SU-DHL-6 (cell line): ENCODE results near the gene RASGRP2.
A peak's percentile ranks its signal among the peaks of the same experiment; 100 is the strongest.

Source experiments
- H2AFZ ChIP-seq: fragments of 200-600 bp; sonication (generic); 2 replicates; pipeline ENCODE4 v1.6.1; 2014; ENCODE audit warnings: low read depth, mild to moderate bottlenecking, moderate library complexity, mixed read lengths, antibody characterized with exemption, low read length; ENCODE audit not compliant: severe bottlenecking
- H3F3A ChIP-seq: fragments of 200-600 bp; shearing (Covaris generic); 2 replicates; pipeline ENCODE4 v1.6.0; 2016; ENCODE audit warnings: antibody characterized with exemption, mild to moderate bottlenecking; ENCODE audit not compliant: insufficient read depth
- H3K27ac ChIP-seq: fragments of 200-600 bp; sonication (generic); 2 replicates; pipeline ENCODE4 v1.5.1; 2016; ENCODE audit warnings: low read depth, mild to moderate bottlenecking, low read length, moderate library complexity, mixed read lengths
- H3K27me3 ChIP-seq: fragments of 200-600 bp; sonication (generic), shearing (Covaris generic); 2 replicates; pipeline ENCODE4 v1.6.0; 2014; ENCODE audit warnings: mild to moderate bottlenecking, low read length
- H3K36me3 ChIP-seq: fragments of 200-600 bp; sonication (generic); 2 replicates; pipeline ENCODE4 v1.6.1; 2014; ENCODE audit warnings: mild to moderate bottlenecking, low read length, mixed read lengths
- H3K4me2 ChIP-seq: fragments of 300-600, 200-600 bp; shearing (Covaris generic), sonication (generic); 2 replicates; pipeline ENCODE4 v1.6.0; 2014; ENCODE audit warnings: low read length, low read depth, mild to moderate bottlenecking; ENCODE audit not compliant: poor library complexity, severe bottlenecking
- H3K4me3 ChIP-seq: fragments of 200-600 bp; sonication (generic); 2 replicates; pipeline ENCODE4 v1.5.1; 2014; ENCODE audit warnings: antibody characterized with exemption, low read length, mild to moderate bottlenecking, mixed read lengths; ENCODE audit not compliant: insufficient read depth, poor library complexity, severe bottlenecking
- H3K79me2 ChIP-seq: fragments of 200-600 bp; sonication (generic); 2 replicates; pipeline ENCODE4 v1.6.1; 2014; ENCODE audit warnings: mild to moderate bottlenecking, low read length, moderate library complexity; ENCODE audit not compliant: insufficient read depth
- H3K9ac ChIP-seq: fragments of 200-600 bp; sonication (generic); 2 replicates; pipeline ENCODE4 v1.7.0; 2014; ENCODE audit warnings: mild to moderate bottlenecking, low read length
- H3K9me2 ChIP-seq: fragments of 200-600 bp; sonication (generic); replicated peaks from 2 replicates; pipeline ENCODE4 v1.6.1; 2014; ENCODE audit warnings: low read length; ENCODE audit not compliant: insufficient read depth
- H3K9me3 ChIP-seq: fragments of 200-600 bp; sonication (generic); 2 replicates; pipeline ENCODE4 v1.6.1; 2014; ENCODE audit warnings: low read length, mixed read lengths; ENCODE audit not compliant: insufficient read depth
- H4K20me1 ChIP-seq: fragments of 200-600 bp; sonication (generic); 2 replicates; pipeline ENCODE4 v1.6.1; 2014; ENCODE audit warnings: low read depth, mild to moderate bottlenecking, antibody characterized with exemption, low read length, moderate library complexity, mixed read lengths
- EZH2phosphoT487 ChIP-seq: fragments of 200-600 bp; sonication (generic), shearing (Covaris generic); conservative IDR thresholded peaks from 2 replicates; pipeline ENCODE4 v1.6.1; 2018; ENCODE audit warnings: mild to moderate bottlenecking, antibody characterized with exemption, low read length, moderate library complexity, mixed read lengths
- TF ChIP-seq, protein P1 (sequence below): fragments of 200-600 bp; sonication (generic); IDR thresholded peaks from one replicate; pipeline ENCODE4 v1.5.1; 2017; ENCODE audit warnings: antibody characterized with exemption, mild to moderate bottlenecking, low read length, moderate library complexity; ENCODE audit not compliant: insufficient read depth, poor library complexity, severe bottlenecking

The RASGRP2 gene

GRCh38 chr11:64764753-64765152 is 20.8 kb upstream of the RASGRP2 start:
- H3K9me3 ChIP-seq = no peaks in the 10 kb centered on the region
- H3K79me2 ChIP-seq = no peaks in the 10 kb centered on the region
- no peak overlapping the region for H3K9ac ChIP-seq
- H3K4me3 ChIP-seq = no peak overlapping the region
- H4K20me1 ChIP-seq = peaks cover 7% of the 10 kb centered on the region; the same call in 1 of the 2 replicates
- TF ChIP-seq EZH2phosphoT487 = no peak
- TF ChIP-seq, protein P1, sequence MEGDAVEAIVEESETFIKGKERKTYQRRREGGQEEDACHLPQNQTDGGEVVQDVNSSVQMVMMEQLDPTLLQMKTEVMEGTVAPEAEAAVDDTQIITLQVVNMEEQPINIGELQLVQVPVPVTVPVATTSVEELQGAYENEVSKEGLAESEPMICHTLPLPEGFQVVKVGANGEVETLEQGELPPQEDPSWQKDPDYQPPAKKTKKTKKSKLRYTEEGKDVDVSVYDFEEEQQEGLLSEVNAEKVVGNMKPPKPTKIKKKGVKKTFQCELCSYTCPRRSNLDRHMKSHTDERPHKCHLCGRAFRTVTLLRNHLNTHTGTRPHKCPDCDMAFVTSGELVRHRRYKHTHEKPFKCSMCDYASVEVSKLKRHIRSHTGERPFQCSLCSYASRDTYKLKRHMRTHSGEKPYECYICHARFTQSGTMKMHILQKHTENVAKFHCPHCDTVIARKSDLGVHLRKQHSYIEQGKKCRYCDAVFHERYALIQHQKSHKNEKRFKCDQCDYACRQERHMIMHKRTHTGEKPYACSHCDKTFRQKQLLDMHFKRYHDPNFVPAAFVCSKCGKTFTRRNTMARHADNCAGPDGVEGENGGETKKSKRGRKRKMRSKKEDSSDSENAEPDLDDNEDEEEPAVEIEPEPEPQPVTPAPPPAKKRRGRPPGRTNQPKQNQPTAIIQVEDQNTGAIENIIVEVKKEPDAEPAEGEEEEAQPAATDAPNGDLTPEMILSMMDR = no peak
- H3K27me3 ChIP-seq = no peaks in the 10 kb centered on the region
- H3K4me2 ChIP-seq = no peak overlapping the region
- H2AFZ ChIP-seq = no peak overlapping the region
- H3K27ac ChIP-seq = no peak overlapping the region
- H3K9me2 ChIP-seq = no peaks in the 10 kb centered on the region
- peaks cover 60% of the 10 kb centered on the region for H3F3A ChIP-seq
- H3K36me3 ChIP-seq = peaks cover 32% of the 10 kb centered on the region

DNA sequence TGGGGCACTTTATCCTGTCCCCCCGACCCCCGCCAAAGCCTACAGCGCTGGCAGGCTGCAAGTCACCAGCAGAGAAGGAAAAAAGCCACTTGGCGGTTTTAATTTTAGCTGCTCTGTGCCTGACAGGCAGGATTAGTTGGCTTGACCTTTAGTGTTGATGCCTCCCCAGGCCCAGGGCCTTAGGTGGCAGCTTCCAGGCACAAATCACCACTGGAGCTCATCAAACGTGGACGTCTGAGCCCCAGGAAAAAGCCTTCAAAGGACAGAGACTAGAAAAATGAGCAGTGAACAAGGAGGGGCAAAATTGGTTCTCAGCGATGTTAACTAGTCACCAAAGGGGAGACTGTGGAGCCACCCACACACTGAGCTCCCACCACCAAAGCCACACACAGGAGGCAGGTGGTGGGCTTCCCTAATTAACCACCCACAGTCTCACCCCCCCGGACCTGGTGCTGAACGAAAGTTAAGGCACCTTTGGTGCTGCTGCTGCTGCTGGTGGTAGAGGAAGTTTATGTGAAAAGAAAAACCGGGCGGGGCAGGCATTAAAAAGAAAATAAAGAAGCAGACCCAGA is 20.2 kb upstream of the RASGRP2 start:
- H3K27ac ChIP-seq = no peak overlapping the region
- H3K36me3 ChIP-seq = peaks cover 26% of the 10 kb centered on the region
- H4K20me1 ChIP-seq = peaks cover 7% of the 10 kb centered on the region; the same call in 1 of the 2 replicates
- no peak overlapping the region for H3K9ac ChIP-seq
- H3K79me2 ChIP-seq = no peaks in the 10 kb centered on the region
- no peaks in the 10 kb centered on the region for H3K9me3 ChIP-seq
- H3K4me3 ChIP-seq = no peak overlapping the region
- no peaks in the 10 kb centered on the region for H3K9me2 ChIP-seq
- no peak overlapping the region for H3K4me2 ChIP-seq
- H3K27me3 ChIP-seq = no peaks in the 10 kb centered on the region
- TF ChIP-seq, protein P1 = no peak
- TF ChIP-seq EZH2phosphoT487 = no peak
- H3F3A ChIP-seq = peaks cover 56% of the 10 kb centered on the region
- H2AFZ ChIP-seq = no peak overlapping the region

DNA sequence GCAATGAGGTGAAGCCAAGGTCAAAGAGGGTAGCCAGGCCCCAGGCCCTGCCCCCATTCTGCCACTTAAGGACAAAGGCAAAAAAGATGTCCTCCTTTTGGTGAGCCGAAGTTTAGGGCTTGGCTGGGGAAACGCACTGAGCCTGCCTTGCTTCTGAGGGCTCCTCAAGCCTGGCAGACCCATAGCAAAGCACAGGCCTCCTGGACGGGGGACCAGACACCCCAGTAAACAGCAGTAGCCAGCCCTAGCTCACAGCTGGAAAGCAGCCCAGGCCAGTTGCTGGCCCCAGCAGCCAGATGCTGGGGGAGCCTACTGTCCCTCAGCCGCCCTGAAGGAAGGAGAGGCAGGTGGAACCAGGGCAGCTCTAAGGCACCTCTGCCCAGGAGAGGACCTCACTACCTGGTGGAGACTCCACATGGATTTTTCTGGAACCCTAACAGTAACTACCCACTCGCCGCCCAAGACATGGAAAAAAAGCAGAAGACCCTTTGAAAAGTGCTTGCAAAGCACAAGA is 19.6 kb upstream of the RASGRP2 start:
- Histone ChIP-seq H3K9me2 (no peaks in the 10 kb centered on the region), H3K36me3 (peaks cover 20% of the 10 kb centered on the region), H3K4me3 (no peak overlapping the region), H2AFZ (no peak overlapping the region), H3K27ac (peak overlapping the region; percentile 24; the same call in 1 of the 2 replicates), H3K9me3 (no peaks in the 10 kb centered on the region), H3F3A (peaks cover 51% of the 10 kb centered on the region), H3K79me2 (no peaks in the 10 kb centered on the region), H3K9ac (no peak overlapping the region), H4K20me1 (peaks cover 7% of the 10 kb centered on the region; the same call in 1 of the 2 replicates), H3K4me2 (no peak overlapping the region), H3K27me3 (no peaks in the 10 kb centered on the region)
- TF ChIP-seq EZH2phosphoT487 = no peak
- TF ChIP-seq, protein P1 = no peak
